ENCODE results near the gene PLAU. TPM values are rescaled to one million over a fixed set of nuclear protein-coding genes. Genes with fewer than 3 reads are reported as not detected.
A peak's percentile ranks its signal among the peaks of the same experiment; 100 is the strongest.

The PLAU gene
- total and polyA plus RNA-seq, 2 of the 13 experiments (the other 11 are each of a cell fraction or from before 2014, with no cell fraction given) = 0.45 to 11.2 TPM

DNA sequence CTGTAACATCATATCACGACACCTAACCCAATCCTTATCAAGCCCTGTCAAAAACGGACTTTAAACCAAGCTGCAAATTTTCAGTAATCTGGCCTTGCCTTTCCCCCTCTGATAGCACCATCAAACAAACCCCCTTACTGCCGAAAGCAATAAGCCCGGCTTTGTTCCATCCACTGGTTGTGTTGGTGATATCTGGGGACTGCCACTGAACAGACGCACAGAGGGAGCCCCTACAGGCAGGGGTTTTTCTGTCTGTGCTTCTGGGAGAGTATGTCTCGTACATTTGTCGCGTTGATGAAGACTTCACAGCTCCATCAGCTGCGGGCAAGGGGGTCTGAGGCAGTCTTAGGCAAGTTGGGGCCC is 550 bp upstream of the PLAU start:
- H3K4me3 ChIP-seq (replicated peaks in 1 of 3; ENCODE audit: insufficient read depth in 1 of 3, low read depth in 2 of 3, low read length in 3 of 3) = peak overlapping the region; percentile 50 to 75 (median 74)
- peaks cover 4 to 17% of the 10 kb centered on the region in 2 experiments; a peak in 4 of 5 replicates for H3K27me3 ChIP-seq (ENCODE audit: control insufficient read depth in 1 of 2, insufficient read depth in 2 of 2, low read length in 2 of 2)
- H3K9ac ChIP-seq (ENCODE audit: insufficient read depth, low read depth, low read length) = no peak overlapping the region
- CTCF ChIA-PET (ENCODE audit: low intra/inter-chr PET ratio, low total read pairs) = no interaction called here
- 0% methylated on average over 9 of the region's 9 CpGs for WGBS (ENCODE audit: low lambda C conversion rate)
- POLR2A ChIA-PET = interaction anchor here (1.0 kb wide), 1 partner anchor 24 kb away, joined by 4 read pairs; no protein-coding TSS in a partner anchor
- no TSS peak for BruUV-seq (replicated peaks)
- DNase-seq (ENCODE audit: low spot score) (peak; percentile 65), FAIRE-seq (peak; percentile 77), ATAC-seq (peak; percentile 74)
- peak overlapping the region; percentile 97 for H3K4me2 ChIP-seq (ENCODE audit: low read depth, low read length)
- no peaks in the 10 kb centered on the region for H4K20me1 ChIP-seq (ENCODE audit: insufficient read depth, low read length)
- no peaks in the 10 kb centered on the region for H3K36me3 ChIP-seq (replicated peaks in 1 of 2; ENCODE audit: control insufficient read depth in 1 of 2, insufficient read depth in 2 of 2, low read length in 2 of 2)
- H2AFZ ChIP-seq (ENCODE audit: low read length) = no peak overlapping the region
- no peaks in the 10 kb centered on the region for H3K79me2 ChIP-seq (ENCODE audit: insufficient read depth, low read length)
- intact Hi-C loops (cut with micrococcal nuclease; ENCODE audit: unreplicated experiment) (no loop called here), in situ Hi-C loops (cut with HindIII; ENCODE audit: extremely low pct_ligation_motif_present, low pct_unique_long_range_greater_than_20kb) (no loop called here)
- H3K27ac ChIP-seq (ENCODE audit: extremely low read length, insufficient read depth, low read length) = no peak overlapping the region
- H3K4me1 ChIP-seq (ENCODE audit: insufficient read depth, low read length) = peaks cover 43% of the 10 kb centered on the region
- H3K9me3 ChIP-seq (ENCODE audit: low read length) = no peaks in the 10 kb centered on the region
- no peak for TF ChIP-seq RBFOX2 (IDR thresholded peaks at IDR 0.05; ENCODE audit: low read depth, low read length)
- TF ChIP-seq ASH2L (IDR thresholded peaks at IDR 0.05; ENCODE audit: insufficient read length, low read depth, low read length) = peak; percentile 10
- 0 out of 2 replicates have a peak, but pooled peaks have one; percentile 8 for TF ChIP-seq PHF8 (CRISPR knock-in tag; IDR thresholded peaks at IDR 0.05)
- TF ChIP-seq MTF1 (CRISPR knock-in tag; IDR thresholded peaks at IDR 0.05) = no peak
- no peak for TF ChIP-seq HDAC2 (CRISPR knock-in tag; IDR thresholded peaks at IDR 0.05)
- TF ChIP-seq, protein P1, sequence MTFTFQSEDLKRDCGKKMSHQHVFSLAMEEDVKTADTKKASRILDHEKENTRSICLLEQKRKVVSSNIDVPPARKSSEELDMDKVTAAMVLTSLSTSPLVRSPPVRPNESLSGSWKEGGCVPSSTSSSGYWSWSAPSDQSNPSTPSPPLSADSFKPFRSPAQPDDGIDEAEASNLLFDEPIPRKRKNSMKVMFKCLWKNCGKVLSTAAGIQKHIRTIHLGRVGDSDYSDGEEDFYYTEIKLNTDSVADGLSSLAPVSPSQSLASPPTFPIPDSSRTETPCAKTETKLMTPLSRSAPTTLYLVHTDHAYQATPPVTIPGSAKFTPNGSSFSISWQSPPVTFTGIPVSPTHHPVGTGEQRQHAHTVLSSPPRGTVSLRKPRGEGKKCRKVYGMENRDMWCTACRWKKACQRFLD (CRISPR knock-in tag; IDR thresholded peaks at IDR 0.05; ENCODE audit: borderline replicate concordance) = no peak
- TF ChIP-seq, protein P2, sequence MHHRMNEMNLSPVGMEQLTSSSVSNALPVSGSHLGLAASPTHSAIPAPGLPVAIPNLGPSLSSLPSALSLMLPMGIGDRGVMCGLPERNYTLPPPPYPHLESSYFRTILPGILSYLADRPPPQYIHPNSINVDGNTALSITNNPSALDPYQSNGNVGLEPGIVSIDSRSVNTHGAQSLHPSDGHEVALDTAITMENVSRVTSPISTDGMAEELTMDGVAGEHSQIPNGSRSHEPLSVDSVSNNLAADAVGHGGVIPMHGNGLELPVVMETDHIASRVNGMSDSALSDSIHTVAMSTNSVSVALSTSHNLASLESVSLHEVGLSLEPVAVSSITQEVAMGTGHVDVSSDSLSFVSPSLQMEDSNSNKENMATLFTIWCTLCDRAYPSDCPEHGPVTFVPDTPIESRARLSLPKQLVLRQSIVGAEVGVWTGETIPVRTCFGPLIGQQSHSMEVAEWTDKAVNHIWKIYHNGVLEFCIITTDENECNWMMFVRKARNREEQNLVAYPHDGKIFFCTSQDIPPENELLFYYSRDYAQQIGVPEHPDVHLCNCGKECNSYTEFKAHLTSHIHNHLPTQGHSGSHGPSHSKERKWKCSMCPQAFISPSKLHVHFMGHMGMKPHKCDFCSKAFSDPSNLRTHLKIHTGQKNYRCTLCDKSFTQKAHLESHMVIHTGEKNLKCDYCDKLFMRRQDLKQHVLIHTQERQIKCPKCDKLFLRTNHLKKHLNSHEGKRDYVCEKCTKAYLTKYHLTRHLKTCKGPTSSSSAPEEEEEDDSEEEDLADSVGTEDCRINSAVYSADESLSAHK (CRISPR knock-in tag; IDR thresholded peaks at IDR 0.05; ENCODE audit: borderline replicate concordance) = no peak
- TF ChIP-seq ZC3H4 (CRISPR knock-in tag; IDR thresholded peaks at IDR 0.05; ENCODE audit: borderline replicate concordance) = no peak
- TF ChIP-seq ESRRA (CRISPR knock-in tag; IDR thresholded peaks at IDR 0.05; ENCODE audit: low read depth) = no peak
- 0 out of 2 replicates have a peak, but pooled peaks have one; percentile 20 for TF ChIP-seq HNF4A (CRISPR knock-in tag; IDR thresholded peaks at IDR 0.05)
- 0 out of 2 replicates have a peak, but pooled peaks have one; percentile 27 for TF ChIP-seq KMT2A (CRISPR knock-in tag; IDR thresholded peaks at IDR 0.05)
- TF ChIP-seq TOE1 (CRISPR knock-in tag; IDR thresholded peaks at IDR 0.05) = no peak
- TF ChIP-seq JUN (CRISPR knock-in tag; IDR thresholded peaks at IDR 0.05) = no peak
- 0 out of 2 replicates have a peak, but pooled peaks have one; percentile 17 for TF ChIP-seq ZNF629 (CRISPR knock-in tag; conservative IDR thresholded peaks at IDR 0.05)
- TF ChIP-seq, protein P3, sequence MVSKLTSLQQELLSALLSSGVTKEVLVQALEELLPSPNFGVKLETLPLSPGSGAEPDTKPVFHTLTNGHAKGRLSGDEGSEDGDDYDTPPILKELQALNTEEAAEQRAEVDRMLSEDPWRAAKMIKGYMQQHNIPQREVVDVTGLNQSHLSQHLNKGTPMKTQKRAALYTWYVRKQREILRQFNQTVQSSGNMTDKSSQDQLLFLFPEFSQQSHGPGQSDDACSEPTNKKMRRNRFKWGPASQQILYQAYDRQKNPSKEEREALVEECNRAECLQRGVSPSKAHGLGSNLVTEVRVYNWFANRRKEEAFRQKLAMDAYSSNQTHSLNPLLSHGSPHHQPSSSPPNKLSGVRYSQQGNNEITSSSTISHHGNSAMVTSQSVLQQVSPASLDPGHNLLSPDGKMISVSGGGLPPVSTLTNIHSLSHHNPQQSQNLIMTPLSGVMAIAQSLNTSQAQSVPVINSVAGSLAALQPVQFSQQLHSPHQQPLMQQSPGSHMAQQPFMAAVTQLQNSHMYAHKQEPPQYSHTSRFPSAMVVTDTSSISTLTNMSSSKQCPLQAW (CRISPR knock-in tag; IDR thresholded peaks at IDR 0.05) = 0 out of 2 replicates have a peak, but pooled peaks have one; percentile 25
- TF ChIP-seq SOX6 (IDR thresholded peaks at IDR 0.05) = no peak
- 0 out of 2 replicates have a peak, but pooled peaks have one; percentile 20 for TF ChIP-seq SOX6 (CRISPR knock-in tag; IDR thresholded peaks at IDR 0.05)
- no peak for TF ChIP-seq ZNF660 (CRISPR knock-in tag; IDR thresholded peaks at IDR 0.05; ENCODE audit: borderline replicate concordance, low read depth)
- TF ChIP-seq ZBTB7B (CRISPR knock-in tag; IDR thresholded peaks at IDR 0.05) = peak; percentile 28; the same call in 1 of the 2 replicates
- TF ChIP-seq, protein P4, sequence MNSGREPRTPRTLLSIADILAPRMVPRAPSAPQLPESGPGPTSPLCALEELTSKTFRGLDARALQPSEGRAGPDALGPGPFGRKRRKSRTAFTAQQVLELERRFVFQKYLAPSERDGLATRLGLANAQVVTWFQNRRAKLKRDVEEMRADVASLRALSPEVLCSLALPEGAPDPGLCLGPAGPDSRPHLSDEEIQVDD (CRISPR knock-in tag; IDR thresholded peaks at IDR 0.05; ENCODE audit: borderline replicate concordance) = no peak
- no peak for TF ChIP-seq ZBTB21 (CRISPR knock-in tag; IDR thresholded peaks at IDR 0.05)
